Peyer's patch (tissue), 4 donors: ENCODE data around the gene ING4. TPM values are rescaled to one million over a fixed set of nuclear protein-coding genes. Genes with fewer than 3 reads are reported as not detected.

Experiments used
- DNase-seq, 3 donors: peaks; one replicate each; pipeline ENCODE4 v3.0.0-alpha.2; 2017 to 2019
- H3K27ac ChIP-seq, 4 donors: fragments of 200-600 bp; sonication (generic); one replicate each; pipeline ENCODE4 v1.5.1; 2016 to 2019
- H3K27me3 ChIP-seq, 2 donors: fragments of 200-600 bp; sonication (generic); one replicate each; pipeline ENCODE4 v1.5.1; 2019
- H3K36me3 ChIP-seq, 3 donors: fragments of 200-600 bp; sonication (generic); one replicate each; pipeline ENCODE4 v1.5.1; 2016 to 2019
- H3K4me1 ChIP-seq, 4 donors: fragments of 200-600 bp; sonication (generic); one replicate each; pipeline ENCODE4 v1.5.1; 2016 to 2019
- H3K4me3 ChIP-seq, 4 donors: fragments of 200-600 bp; sonication (generic); 1 replicate in 3 of 4; 2 replicates in 1 of 4; pipeline ENCODE4 v1.5.1; 2016 to 2019; ENCODE audit warnings: mild to moderate bottlenecking in 1 of 4
- H3K9me3 ChIP-seq, 4 donors: fragments of 200-600 bp; sonication (generic); one replicate each; pipeline ENCODE4 v1.5.1; 2016 to 2019; ENCODE audit warnings: mild to moderate bottlenecking in 1 of 4
- POLR2A ChIP-seq, 2 donors: fragments of 450-650 bp; IDR thresholded peaks; one replicate each; pipeline ENCODE4 v1.5.1; 2017; ENCODE audit warnings: antibody characterized with exemption in 2 of 2, mild to moderate bottlenecking in 2 of 2, moderate library complexity in 2 of 2
- total RNA-seq, 4 donors: library from RNA; depleted of rRNA; stranded (reverse); fragments of >200 nt; gene quantifications; one replicate each; pipeline ENCODE4 v1.1.0, GENCODE V29; 2016
- TF ChIP-seq, protein P1 (sequence below), 6 experiments: fragments of 450-650 bp in 4 of 6; fragments of 200-600 bp in 2 of 6; sonication (generic) in 1 of 6; IDR thresholded peaks; one replicate each; pipeline ENCODE4 v1.5.1; 2017 to 2019; ENCODE audit warnings: antibody characterized with exemption in 6 of 6, mild to moderate bottlenecking in 3 of 6, moderate library complexity in 1 of 6

Gene ING4
- total RNA-seq, 4 donors from 2014 or later: 32.6 to 109 (median 45.4) TPM

DNA sequence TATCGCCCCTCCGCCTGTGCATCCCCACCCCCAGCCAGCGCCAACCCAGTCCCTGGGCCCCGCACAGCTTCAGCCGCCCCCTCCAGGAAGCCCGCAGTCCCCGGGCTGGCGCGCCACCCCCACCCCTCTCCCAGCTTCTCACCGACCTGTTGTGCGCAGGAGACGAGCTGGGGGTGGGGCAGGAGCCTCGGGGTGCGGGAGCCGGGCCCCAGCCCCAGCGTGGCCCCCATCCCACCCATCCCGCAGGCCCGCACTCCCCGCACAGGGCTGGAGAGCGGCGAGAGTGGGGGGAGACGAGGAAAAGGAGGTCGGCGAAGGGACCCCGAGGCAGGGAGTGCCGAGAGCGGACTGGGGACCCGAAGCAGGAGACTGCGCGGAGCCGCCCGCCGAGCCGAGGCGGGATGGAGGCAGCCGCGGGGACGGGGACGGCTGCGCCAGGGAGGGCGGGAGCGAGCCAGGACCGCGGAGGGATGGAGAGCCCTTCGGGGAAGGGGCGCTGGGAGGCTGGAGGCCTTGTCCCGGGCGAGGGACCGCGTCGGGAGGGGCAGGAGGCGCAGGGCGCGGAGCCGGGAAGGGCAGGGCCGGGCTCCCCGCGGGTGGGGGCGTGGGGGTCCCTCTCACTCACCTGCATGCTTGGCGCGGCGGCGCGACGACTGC lies 37.2 kb upstream of the ING4 start:
- Histone ChIP-seq H3K9me3 (no peaks in the 10 kb centered on the region), H3K4me1 (peaks cover 0 to 20% (median 17%) of the 10 kb centered on the region in 4 donors), H3K27ac (peak overlapping the region in 2 of 4 donors; percentile 2 to 50), H3K36me3 (no peaks in the 10 kb centered on the region), H3K4me3 (peak overlapping the region; percentile 40 to 56 (median 50)), H3K27me3 (peaks cover 0 to 24% of the 10 kb centered on the region in 2 donors)
- no peak for DNase-seq
- no peak for TF ChIP-seq POLR2A (IDR thresholded peaks at IDR 0.05)
- TF ChIP-seq, protein P1, sequence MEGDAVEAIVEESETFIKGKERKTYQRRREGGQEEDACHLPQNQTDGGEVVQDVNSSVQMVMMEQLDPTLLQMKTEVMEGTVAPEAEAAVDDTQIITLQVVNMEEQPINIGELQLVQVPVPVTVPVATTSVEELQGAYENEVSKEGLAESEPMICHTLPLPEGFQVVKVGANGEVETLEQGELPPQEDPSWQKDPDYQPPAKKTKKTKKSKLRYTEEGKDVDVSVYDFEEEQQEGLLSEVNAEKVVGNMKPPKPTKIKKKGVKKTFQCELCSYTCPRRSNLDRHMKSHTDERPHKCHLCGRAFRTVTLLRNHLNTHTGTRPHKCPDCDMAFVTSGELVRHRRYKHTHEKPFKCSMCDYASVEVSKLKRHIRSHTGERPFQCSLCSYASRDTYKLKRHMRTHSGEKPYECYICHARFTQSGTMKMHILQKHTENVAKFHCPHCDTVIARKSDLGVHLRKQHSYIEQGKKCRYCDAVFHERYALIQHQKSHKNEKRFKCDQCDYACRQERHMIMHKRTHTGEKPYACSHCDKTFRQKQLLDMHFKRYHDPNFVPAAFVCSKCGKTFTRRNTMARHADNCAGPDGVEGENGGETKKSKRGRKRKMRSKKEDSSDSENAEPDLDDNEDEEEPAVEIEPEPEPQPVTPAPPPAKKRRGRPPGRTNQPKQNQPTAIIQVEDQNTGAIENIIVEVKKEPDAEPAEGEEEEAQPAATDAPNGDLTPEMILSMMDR (IDR thresholded peaks at IDR 0.05): no peak

DNA sequence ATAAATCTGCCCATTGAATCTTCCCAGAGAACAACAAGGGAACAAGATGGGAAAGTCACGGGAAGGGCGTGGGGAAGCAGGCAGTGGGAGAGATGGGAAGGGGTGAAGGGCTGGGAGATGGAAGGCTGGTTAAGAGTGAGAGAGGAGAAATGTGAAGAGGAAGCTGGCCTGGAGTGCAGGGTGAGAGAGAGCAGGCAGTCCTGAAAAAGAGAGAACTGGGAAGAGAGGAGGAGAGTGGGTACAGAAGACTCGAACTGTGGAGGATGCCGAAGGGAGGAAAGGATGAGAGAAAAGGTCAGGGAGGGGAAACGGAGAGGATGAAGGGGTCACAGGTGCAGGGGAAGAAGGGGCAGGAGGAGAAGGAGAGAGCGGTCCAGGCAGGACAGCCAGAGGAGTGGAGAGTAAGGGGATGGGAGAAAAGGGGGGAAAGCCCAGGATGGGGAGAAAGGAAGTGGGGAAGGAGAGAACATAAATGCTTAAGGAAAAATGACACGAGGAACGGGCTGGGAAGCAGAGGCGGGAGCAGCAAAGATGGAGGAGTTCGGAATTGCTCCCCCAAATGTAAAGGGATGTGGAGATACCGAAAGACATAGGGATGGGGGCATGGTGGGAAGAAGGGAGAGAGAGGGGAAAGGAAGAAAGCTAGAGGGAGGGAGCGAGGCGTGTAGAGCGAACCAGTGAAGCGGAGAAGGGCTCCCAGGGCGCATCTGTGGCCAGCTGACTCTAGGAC lies 36.5 kb upstream of the ING4 start:
- no peak for TF ChIP-seq POLR2A (IDR thresholded peaks at IDR 0.05)
- TF ChIP-seq, protein P1 (IDR thresholded peaks at IDR 0.05): no peak
- peaks cover 0 to 20% (median 17%) of the 10 kb centered on the region in 4 donors for H3K4me1 ChIP-seq
- H3K27me3 ChIP-seq: peaks cover 0 to 24% of the 10 kb centered on the region in 2 donors
- H3K27ac ChIP-seq: peak overlapping the region in 2 of 4 donors; percentile 2 to 50
- DNase-seq: no peak
- H3K9me3 ChIP-seq: no peaks in the 10 kb centered on the region
- peak overlapping the region; percentile 40 to 56 (median 50) for H3K4me3 ChIP-seq
- H3K36me3 ChIP-seq: no peaks in the 10 kb centered on the region

DNA sequence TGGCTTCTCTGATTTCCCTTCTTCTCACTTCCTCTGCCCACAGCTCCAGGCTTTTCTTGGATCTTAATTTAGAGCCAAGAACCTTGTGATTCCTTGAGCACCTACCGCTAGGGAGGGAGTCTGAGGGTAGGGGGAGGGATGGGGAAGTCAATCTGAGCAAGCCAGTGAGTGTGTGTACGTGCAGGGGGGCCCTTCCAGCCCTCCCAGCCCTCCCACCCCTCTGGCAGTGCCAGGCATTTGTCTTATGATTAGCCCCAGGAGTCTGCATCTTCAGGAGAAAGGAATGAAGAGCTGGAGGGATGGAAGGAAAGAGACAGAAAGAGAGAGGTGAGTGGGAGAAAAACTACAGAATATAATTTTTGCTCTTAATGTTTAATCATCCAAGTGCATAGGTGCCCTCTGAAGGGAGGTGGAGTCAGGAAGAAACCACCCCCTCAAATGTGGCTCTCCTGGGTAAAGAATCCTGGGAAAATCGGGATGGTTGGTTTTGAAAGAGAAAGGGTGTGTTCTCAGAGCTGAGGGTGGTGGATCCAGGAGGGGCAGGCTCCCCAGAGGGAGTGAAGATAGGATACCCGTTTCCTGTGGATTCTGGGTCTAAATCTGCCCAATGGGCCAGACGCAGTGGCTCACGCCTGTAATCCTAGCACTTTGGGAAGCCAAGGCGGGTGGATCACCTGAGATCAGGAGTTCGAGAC lies 35.6 kb upstream of the ING4 start:
- Histone ChIP-seq H3K9me3 (no peaks in the 10 kb centered on the region), H3K4me3 (no peak overlapping the region), H3K27ac (no peak overlapping the region), H3K36me3 (no peaks in the 10 kb centered on the region), H3K4me1 (peaks cover 0 to 20% (median 17%) of the 10 kb centered on the region in 4 donors), H3K27me3 (peaks cover 0 to 24% of the 10 kb centered on the region in 2 donors)
- TF ChIP-seq, protein P1 (IDR thresholded peaks at IDR 0.05): no peak
- TF ChIP-seq POLR2A (IDR thresholded peaks at IDR 0.05): no peak
- no peak for DNase-seq

DNA sequence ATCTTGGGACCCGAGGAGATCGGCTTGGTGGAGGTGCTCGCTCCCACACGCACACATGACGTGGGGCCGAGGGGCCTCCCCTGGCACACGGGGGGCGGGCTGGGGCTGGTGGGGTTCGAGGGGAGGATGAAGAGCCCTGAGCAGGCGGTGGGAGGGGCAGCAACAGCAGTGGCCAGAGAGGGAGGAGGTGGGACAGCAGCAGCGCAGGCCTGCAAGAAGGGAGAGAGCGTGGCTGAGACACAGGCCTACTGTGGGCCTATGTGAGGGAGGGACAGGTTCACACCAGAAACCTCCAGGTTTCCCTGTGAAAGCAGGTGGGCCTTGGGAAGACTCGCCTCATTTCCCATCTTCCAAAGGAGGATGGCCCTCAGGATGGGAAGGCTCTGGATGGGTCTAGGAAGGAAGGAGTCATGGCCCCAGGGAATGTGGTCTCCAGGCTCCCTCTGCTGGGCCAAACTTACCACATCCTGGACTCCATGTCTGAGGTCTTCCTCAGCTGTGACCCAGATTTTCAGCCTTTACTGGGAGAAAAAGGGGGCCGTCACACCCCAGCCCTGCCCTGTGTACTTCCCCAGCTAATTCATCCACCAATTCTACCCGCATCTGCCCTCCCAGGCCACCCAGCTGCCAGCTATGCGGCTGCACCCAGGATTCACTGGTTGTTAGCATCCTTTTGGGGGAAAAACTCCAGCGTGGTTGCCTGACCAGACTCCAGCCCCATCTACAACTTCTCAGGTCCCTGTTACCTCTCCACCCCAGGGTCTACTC lies 34.8 kb upstream of the ING4 start:
- peaks cover 0 to 20% (median 17%) of the 10 kb centered on the region in 4 donors for H3K4me1 ChIP-seq
- no peak overlapping the region for H3K4me3 ChIP-seq
- TF ChIP-seq, protein P1 (IDR thresholded peaks at IDR 0.05): peak in 5 of 6 experiments; percentile 11 to 58 (median 51)
- TF ChIP-seq POLR2A (IDR thresholded peaks at IDR 0.05): no peak
- H3K36me3 ChIP-seq: no peaks in the 10 kb centered on the region
- H3K27me3 ChIP-seq: peaks cover 0 to 24% of the 10 kb centered on the region in 2 donors
- H3K9me3 ChIP-seq: no peaks in the 10 kb centered on the region
- H3K27ac ChIP-seq: no peak overlapping the region
- DNase-seq: peak in 1 of 3 donors; percentile 61
